SK-N-SH (cell line): ENCODE results near the gene VLDLR. TPM values are rescaled to one million over a fixed set of nuclear protein-coding genes. Genes with fewer than 3 reads are reported as not detected.

Experiments
- CTCF ChIA-PET: fragments of 300-600, 350-600 bp; formaldehyde crosslinking; extraction: SDS; loops from one replicate; lab custom pipeline; 2021; lab: Yijun Ruan, JAX
- POLR2A ChIA-PET: fragments of 350-600 bp; sonication (Branson Sonifier 250); formaldehyde crosslinking; extraction: SDS; loops from one replicate; lab custom pipeline; 2020; ENCODE audit warnings: antibody characterized with exemption, inconsistent platforms; lab: Yijun Ruan, JAX
- DNase-seq: peaks from one replicate; pipeline ENCODE4 v3.0.0; 2012
- H2AFZ ChIP-seq: fragments of 200-600 bp; sonication (generic); 2 replicates; pipeline ENCODE4 v1.8.1; 2016; ENCODE audit warnings: antibody characterized with exemption, mild to moderate bottlenecking, low read depth
- H3F3A ChIP-seq: fragments of 200-600 bp; sonication (generic); replicated peaks from 2 replicates; pipeline ENCODE3; 2016; ENCODE audit warnings: antibody characterized with exemption, mild to moderate bottlenecking; ENCODE audit not compliant: insufficient read depth
- H3K27ac ChIP-seq, 2 experiments: fragments of 200-500 bp in 1 of 2; fragments of 200-600 bp in 1 of 2; sonication (Bioruptor generic) in 1 of 2; sonication (generic), shearing (Covaris generic) in 1 of 2; 2 replicates each; pipeline versions ENCODE4 v1.5.1 to v1.6.1; 2014 to 2016; ENCODE audit warnings: low read depth in 2 of 2, inconsistent platforms in 1 of 2, low read length in 1 of 2, mild to moderate bottlenecking in 1 of 2, mixed read lengths in 1 of 2
- H3K27me3 ChIP-seq: fragments of 200-600 bp; sonication (generic), shearing (Covaris generic); 2 replicates; pipeline ENCODE4 v1.6.1; 2016; ENCODE audit warnings: mixed run types; ENCODE audit not compliant: insufficient read depth
- H3K36me3 ChIP-seq, 2 experiments: fragments of 200-500 bp in 1 of 2; fragments of 200-600 bp in 1 of 2; sonication (Bioruptor generic) in 1 of 2; sonication (generic) in 1 of 2; replicated peaks in 1 of 2; 2 replicates each; pipeline versions ENCODE3 to v1.5.1; 2014 to 2016; ENCODE audit warnings: low read length in 1 of 2, mild to moderate bottlenecking in 1 of 2; ENCODE audit not compliant: insufficient read depth in 2 of 2, control insufficient read depth in 1 of 2
- H3K4me1 ChIP-seq, 2 experiments: fragments of 200-500 bp in 1 of 2; fragments of 200-600 bp in 1 of 2; sonication (Bioruptor generic) in 1 of 2; sonication (generic), shearing (Covaris generic) in 1 of 2; 2 replicates each; pipeline versions ENCODE4 v1.5.1 to v1.6.1; 2014 to 2016; ENCODE audit warnings: low read depth in 1 of 2, low read length in 1 of 2, mixed run types in 1 of 2; ENCODE audit not compliant: insufficient read depth in 2 of 2, control insufficient read depth in 1 of 2
- H3K4me2 ChIP-seq: fragments of 200-600 bp; sonication (generic), shearing (Covaris generic); 2 replicates; pipeline ENCODE4 v1.6.1; 2017; ENCODE audit warnings: mixed run types
- H3K4me3 ChIP-seq, 2 experiments: fragments of 200-500 bp in 1 of 2; fragments of 200-600 bp in 1 of 2; sonication (Bioruptor generic) in 1 of 2; sonication (generic), shearing (Covaris generic) in 1 of 2; 2 replicates each; pipeline versions ENCODE4 v1.5.1 to v1.8.1; 2014 to 2016; ENCODE audit warnings: low read depth in 2 of 2, inconsistent platforms in 1 of 2, low read length in 1 of 2, mild to moderate bottlenecking in 1 of 2, mixed read lengths in 1 of 2, moderate library complexity in 1 of 2
- H3K79me2 ChIP-seq: fragments of 200-600 bp; sonication (generic); 2 replicates; pipeline ENCODE4 v1.8.1; 2017; ENCODE audit warnings: mild to moderate bottlenecking; ENCODE audit not compliant: insufficient read depth
- H3K9ac ChIP-seq: fragments of 200-600 bp; sonication (generic); 2 replicates; pipeline ENCODE4 v1.6.1; 2017; ENCODE audit warnings: mixed run types
- H3K9me2 ChIP-seq: fragments of 200-600 bp; sonication (generic); 2 replicates; pipeline ENCODE4 v1.6.1; 2017; ENCODE audit warnings: mixed run types
- H3K9me3 ChIP-seq: fragments of 200-600 bp; sonication (generic); 2 replicates; pipeline ENCODE4 v1.6.1; 2017; ENCODE audit warnings: mixed run types, mild to moderate bottlenecking, moderate library complexity
- H4K20me1 ChIP-seq: fragments of 200-600 bp; sonication (generic); 2 replicates; pipeline ENCODE4 v1.6.1; 2017; ENCODE audit warnings: mild to moderate bottlenecking, mixed run types; ENCODE audit not compliant: insufficient read depth
- EP300 ChIP-seq, 2 experiments: IDR thresholded peaks; 2 replicates each; pipeline versions ENCODE4 v1.4.0 to v1.6.1; 2012; ENCODE audit warnings: borderline replicate concordance in 1 of 2, low read depth in 1 of 2, low read length in 1 of 2
- FOXJ3 ChIP-seq: sonication (generic); formaldehyde crosslinking; IDR thresholded peaks from 2 replicates; pipeline ENCODE4 v1.5.1; 2020; ENCODE audit warnings: mild to moderate bottlenecking, missing genetic modification reagents
- GATA2 ChIP-seq: sonication (generic); formaldehyde crosslinking; IDR thresholded peaks from 2 replicates; pipeline ENCODE4 v1.5.0; 2020; ENCODE audit warnings: mild to moderate bottlenecking, missing genetic modification reagents
- JUND ChIP-seq: IDR thresholded peaks from 2 replicates; pipeline ENCODE4 v1.4.0; 2012
- MAX ChIP-seq: IDR thresholded peaks from 2 replicates; pipeline ENCODE4 v1.4.0; 2012; ENCODE audit warnings: low read depth
- MEF2A ChIP-seq: IDR thresholded peaks from 2 replicates; pipeline ENCODE4 v1.4.0; 2012; ENCODE audit warnings: low read depth, borderline replicate concordance
- MXI1 ChIP-seq: IDR thresholded peaks from 2 replicates; pipeline ENCODE4 v1.6.1; 2012; ENCODE audit warnings: mild to moderate bottlenecking, low read depth, low read length, improper control_type of control experiment
- RAD21 ChIP-seq: IDR thresholded peaks from 2 replicates; pipeline ENCODE4 v1.6.1; 2012; ENCODE audit warnings: mild to moderate bottlenecking, low read length
- SIN3A ChIP-seq: IDR thresholded peaks from 2 replicates; pipeline ENCODE4 v1.6.1; 2012; ENCODE audit warnings: low read depth, mild to moderate bottlenecking, low read length, moderate library complexity, borderline replicate concordance
- SMC3 ChIP-seq: IDR thresholded peaks from 2 replicates; pipeline ENCODE4 v1.6.1; 2012; ENCODE audit warnings: low read depth, low read length, improper control_type of control experiment
- TEAD4 ChIP-seq: IDR thresholded peaks from 2 replicates; pipeline ENCODE4 v1.4.0; 2012; ENCODE audit warnings: mild to moderate bottlenecking, borderline replicate concordance; ENCODE audit not compliant: insufficient read depth
- YY1 ChIP-seq: IDR thresholded peaks from 2 replicates; pipeline ENCODE4 v1.4.0; 2012; ENCODE audit warnings: low read depth, mild to moderate bottlenecking
- WGBS: methylation state at CpG from one replicate; pipeline ENCODE4 v1.1.6; 2017; ENCODE audit warnings: low lambda C conversion rate; 5-methylcytosine and 5-hydroxymethylcytosine counted together
- polyA plus RNA-seq, 3 experiments: library from polyadenylated mRNA; depleted of rRNA; stranded (reverse); fragments of >200 nt; gene quantifications; 2 replicates each; pipeline ENCODE4 v1.2.3, GENCODE V29; 2012
- TF ChIP-seq, protein P1 (sequence below): fragments of 150-350 bp; IDR thresholded peaks from 2 replicates; pipeline ENCODE4 v1.6.1; 2017; ENCODE audit warnings: antibody characterized with exemption, low read length, low read depth, borderline replicate concordance
- TF ChIP-seq, protein P2 (sequence below): IDR thresholded peaks from 2 replicates; pipeline ENCODE4 v1.4.0; 2012; ENCODE audit warnings: low read depth, borderline replicate concordance
- TF ChIP-seq, protein P3 (sequence below): IDR thresholded peaks from 2 replicates; pipeline ENCODE4 v1.4.0; 2012; ENCODE audit warnings: low read depth, borderline replicate concordance
- TF ChIP-seq, protein P4 (sequence below): fragments of 150-350 bp; IDR thresholded peaks from 2 replicates; pipeline ENCODE4 v1.6.1; 2016; ENCODE audit warnings: mild to moderate bottlenecking, low read depth, low read length

VLDLR gene
- polyA plus RNA-seq, 1 of the 3 experiments (the other 2 are of a cell fraction): 9.2 TPM

DNA sequence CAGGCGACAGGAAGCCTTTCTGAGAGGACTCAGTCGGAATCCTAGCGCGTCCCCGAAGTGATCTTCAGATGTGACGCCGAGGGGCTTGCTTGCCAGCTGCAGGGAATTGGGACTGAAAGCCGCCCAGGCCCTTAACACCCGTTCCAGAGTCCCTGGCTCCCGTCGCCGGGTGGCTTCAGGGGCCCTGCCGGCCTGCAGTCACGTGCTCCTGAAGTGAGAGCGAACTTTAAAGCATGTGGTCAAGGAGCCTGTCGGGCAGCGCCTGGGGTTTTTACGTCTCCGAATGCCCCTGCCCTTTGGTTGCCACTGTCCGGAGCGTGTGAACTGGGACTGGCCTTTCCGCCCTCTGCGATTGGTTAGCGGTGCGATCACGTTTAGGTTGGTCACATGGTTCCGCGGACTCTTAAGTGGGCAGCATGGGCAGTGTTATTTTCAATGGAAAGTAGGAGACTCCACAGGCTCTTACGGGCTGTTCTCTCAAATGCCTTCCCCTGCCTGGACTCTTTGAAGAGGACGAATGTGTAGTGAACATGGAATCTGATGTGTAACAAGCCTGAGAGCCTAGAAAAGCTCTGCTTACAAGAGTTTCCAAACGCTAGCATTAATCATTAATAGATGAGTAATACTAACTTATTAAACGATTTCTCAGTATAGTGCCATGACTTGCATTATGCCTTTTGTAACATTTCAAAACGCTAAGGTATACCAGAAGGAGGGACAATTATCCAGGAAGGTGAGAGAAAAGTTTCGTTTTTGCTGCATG lies 1.9 kb downstream of the VLDLR start:
- Histone ChIP-seq H3K4me1 (peaks cover 0 to 17% of the 10 kb centered on the region in 2 experiments; a peak in 1 of 4 replicates), H3K79me2 (peaks cover 3% of the 10 kb centered on the region), H4K20me1 (no peaks in the 10 kb centered on the region), H3F3A (no peaks in the 10 kb centered on the region), H3K9ac (peak overlapping the region; percentile 74), H3K27me3 (no peaks in the 10 kb centered on the region), H3K36me3 (no peaks in the 10 kb centered on the region), H3K4me3 (peak overlapping the region; percentile 73 to 82), H3K9me3 (no peaks in the 10 kb centered on the region), H2AFZ (peak overlapping the region; percentile 77; the same call in 1 of the 2 replicates), H3K9me2 (no peaks in the 10 kb centered on the region), H3K27ac (peak overlapping the region in 1 of 2 experiments; percentile 80; a peak in 1 of 4 replicates), H3K4me2 (peak overlapping the region; percentile 90)
- TF ChIP-seq, protein P1, sequence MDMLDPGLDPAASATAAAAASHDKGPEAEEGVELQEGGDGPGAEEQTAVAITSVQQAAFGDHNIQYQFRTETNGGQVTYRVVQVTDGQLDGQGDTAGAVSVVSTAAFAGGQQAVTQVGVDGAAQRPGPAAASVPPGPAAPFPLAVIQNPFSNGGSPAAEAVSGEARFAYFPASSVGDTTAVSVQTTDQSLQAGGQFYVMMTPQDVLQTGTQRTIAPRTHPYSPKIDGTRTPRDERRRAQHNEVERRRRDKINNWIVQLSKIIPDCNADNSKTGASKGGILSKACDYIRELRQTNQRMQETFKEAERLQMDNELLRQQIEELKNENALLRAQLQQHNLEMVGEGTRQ: peak; percentile 46; the same call in 1 of the 2 replicates
- no peak for TF ChIP-seq TEAD4
- TF ChIP-seq, protein P2, sequence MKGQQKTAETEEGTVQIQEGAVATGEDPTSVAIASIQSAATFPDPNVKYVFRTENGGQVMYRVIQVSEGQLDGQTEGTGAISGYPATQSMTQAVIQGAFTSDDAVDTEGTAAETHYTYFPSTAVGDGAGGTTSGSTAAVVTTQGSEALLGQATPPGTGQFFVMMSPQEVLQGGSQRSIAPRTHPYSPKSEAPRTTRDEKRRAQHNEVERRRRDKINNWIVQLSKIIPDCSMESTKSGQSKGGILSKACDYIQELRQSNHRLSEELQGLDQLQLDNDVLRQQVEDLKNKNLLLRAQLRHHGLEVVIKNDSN: no peak; the same call in none of the 2 replicates
- peak; percentile 72 for TF ChIP-seq MXI1
- peak; percentile 53 for TF ChIP-seq MAX
- TF ChIP-seq MEF2A: no peak
- 37% methylated on average over 16 of the region's 34 CpGs for WGBS
- POLR2A ChIA-PET: interaction anchor here (0.9 to 1.4 kb wide), 4 partner anchors 9 to 388 kb away, joined by 3 read pairs; no protein-coding TSS in a partner anchor
- CTCF ChIA-PET: interaction anchor here (1.1 to 2.6 kb wide), 6 partner anchors 95 to 491 kb away, joined by 3 to 7 read pairs (median 4); no protein-coding TSS in a partner anchor
- DNase-seq: peak; percentile 68

DNA sequence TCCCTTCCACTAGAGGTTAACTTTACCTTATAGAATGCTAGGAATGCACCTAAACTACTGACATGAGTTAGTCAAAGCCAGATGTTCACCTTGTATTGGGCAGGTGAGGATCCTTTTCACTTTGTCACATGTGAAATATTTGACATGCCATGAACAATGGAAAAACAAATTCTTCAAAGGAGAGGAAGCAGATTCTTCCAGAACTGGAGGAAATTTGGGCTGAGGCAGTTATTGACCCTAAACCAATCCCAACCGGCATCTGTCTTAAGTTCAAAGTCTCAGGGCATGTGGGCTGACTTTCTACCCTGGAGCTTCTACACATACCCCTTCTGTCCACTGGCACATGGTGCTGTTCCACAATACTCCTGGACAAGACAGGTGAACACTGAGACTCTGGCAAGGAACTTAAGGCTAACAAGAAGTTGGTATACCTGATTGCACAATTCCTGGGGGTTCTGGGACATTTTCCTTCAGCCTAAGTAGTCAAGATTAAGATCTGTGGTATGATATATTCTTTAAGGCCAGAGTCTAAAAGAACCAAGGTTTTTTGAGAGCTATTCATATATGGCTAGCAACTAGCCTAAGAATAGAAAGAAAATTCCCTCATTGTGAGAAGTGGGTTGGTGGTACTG lies 2.6 kb downstream of the VLDLR start:
- Histone ChIP-seq H4K20me1 (no peaks in the 10 kb centered on the region), H3K27ac (no peak overlapping the region), H3K27me3 (no peaks in the 10 kb centered on the region), H2AFZ (no peak overlapping the region), H3K4me2 (no peak overlapping the region)
- ChIA-PET CTCF (interaction anchor here (1.4 to 2.6 kb wide), 2 partner anchors 104 to 492 kb away, joined by 6 to 7 read pairs; no protein-coding TSS in a partner anchor), POLR2A (no interaction called here)
- no peak for TF ChIP-seq YY1
- TF ChIP-seq SIN3A: no peak
- TF ChIP-seq EP300 (IDR thresholded peaks at IDR 0.05; ENCODE audit: borderline replicate concordance in 1 of 2, low read depth in 1 of 2, low read length in 1 of 2): no peak
- no peak for TF ChIP-seq SMC3
- no peak for TF ChIP-seq JUND
- TF ChIP-seq, protein P3, sequence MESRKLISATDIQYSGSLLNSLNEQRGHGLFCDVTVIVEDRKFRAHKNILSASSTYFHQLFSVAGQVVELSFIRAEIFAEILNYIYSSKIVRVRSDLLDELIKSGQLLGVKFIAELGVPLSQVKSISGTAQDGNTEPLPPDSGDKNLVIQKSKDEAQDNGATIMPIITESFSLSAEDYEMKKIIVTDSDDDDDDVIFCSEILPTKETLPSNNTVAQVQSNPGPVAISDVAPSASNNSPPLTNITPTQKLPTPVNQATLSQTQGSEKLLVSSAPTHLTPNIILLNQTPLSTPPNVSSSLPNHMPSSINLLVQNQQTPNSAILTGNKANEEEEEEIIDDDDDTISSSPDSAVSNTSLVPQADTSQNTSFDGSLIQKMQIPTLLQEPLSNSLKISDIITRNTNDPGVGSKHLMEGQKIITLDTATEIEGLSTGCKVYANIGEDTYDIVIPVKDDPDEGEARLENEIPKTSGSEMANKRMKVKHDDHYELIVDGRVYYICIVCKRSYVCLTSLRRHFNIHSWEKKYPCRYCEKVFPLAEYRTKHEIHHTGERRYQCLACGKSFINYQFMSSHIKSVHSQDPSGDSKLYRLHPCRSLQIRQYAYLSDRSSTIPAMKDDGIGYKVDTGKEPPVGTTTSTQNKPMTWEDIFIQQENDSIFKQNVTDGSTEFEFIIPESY: no peak
- TF ChIP-seq, protein P1: no peak
- no peak for TF ChIP-seq GATA2 (CRISPR knock-in tag)
- TF ChIP-seq RAD21: no peak
- TF ChIP-seq MEF2A: no peak
- TF ChIP-seq, protein P4, sequence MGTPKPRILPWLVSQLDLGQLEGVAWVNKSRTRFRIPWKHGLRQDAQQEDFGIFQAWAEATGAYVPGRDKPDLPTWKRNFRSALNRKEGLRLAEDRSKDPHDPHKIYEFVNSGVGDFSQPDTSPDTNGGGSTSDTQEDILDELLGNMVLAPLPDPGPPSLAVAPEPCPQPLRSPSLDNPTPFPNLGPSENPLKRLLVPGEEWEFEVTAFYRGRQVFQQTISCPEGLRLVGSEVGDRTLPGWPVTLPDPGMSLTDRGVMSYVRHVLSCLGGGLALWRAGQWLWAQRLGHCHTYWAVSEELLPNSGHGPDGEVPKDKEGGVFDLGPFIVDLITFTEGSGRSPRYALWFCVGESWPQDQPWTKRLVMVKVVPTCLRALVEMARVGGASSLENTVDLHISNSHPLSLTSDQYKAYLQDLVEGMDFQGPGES: no peak
- TF ChIP-seq FOXJ3: no peak
- TF ChIP-seq, all 33 proteins: peak for 0
- H3F3A ChIP-seq: no peaks in the 10 kb centered on the region
- H3K9ac ChIP-seq: no peak overlapping the region
- H3K9me3 ChIP-seq: no peaks in the 10 kb centered on the region
- H3K36me3 ChIP-seq: no peaks in the 10 kb centered on the region
- no peak for DNase-seq
- peaks cover 3% of the 10 kb centered on the region for H3K79me2 ChIP-seq
- H3K9me2 ChIP-seq: no peaks in the 10 kb centered on the region
- no peak overlapping the region for H3K4me3 ChIP-seq
- 90% methylated on average over 1 of the region's 1 CpG for WGBS
- peaks cover 0 to 17% of the 10 kb centered on the region in 2 experiments; a peak in 1 of 4 replicates for H3K4me1 ChIP-seq
